Upper lobe of left lung (tissue), 6 donors: ENCODE data around the gene SMIM38. TPM values are rescaled to one million over a fixed set of nuclear protein-coding genes. Genes with fewer than 3 reads are reported as not detected.

Experiments
- ATAC-seq, 2 donors: fragments of 200-7000 bp; cut with Tn5 transposase; one replicate each; pipeline ENCODE4 v1.9.1; 2022; ENCODE audit warnings: mild to moderate bottlenecking in 2 of 2, moderate library complexity in 2 of 2; ENCODE audit not compliant: low FRiP score in 2 of 2
- DNase-seq, 2 donors: peaks; one replicate each; pipeline ENCODE4 v3.0.0-alpha.2; 2019 to 2020
- H3K27ac ChIP-seq, 4 donors: fragments of 200-600 bp; sonication (generic); one replicate each; pipeline ENCODE4 v1.5.1; 2016 to 2019
- H3K27me3 ChIP-seq, 4 donors: fragments of 200-600 bp; sonication (generic); one replicate each; pipeline ENCODE4 v1.5.1; 2017 to 2019
- H3K36me3 ChIP-seq, 4 donors: fragments of 200-600 bp; sonication (generic); one replicate each; pipeline ENCODE4 v1.5.1; 2016 to 2019
- H3K4me1 ChIP-seq, 4 donors: fragments of 200-600 bp; sonication (generic); one replicate each; pipeline ENCODE4 v1.5.1; 2018 to 2019
- H3K4me3 ChIP-seq, 4 donors: fragments of 200-600 bp; sonication (generic); one replicate each; pipeline ENCODE4 v1.5.1; 2017 to 2019; ENCODE audit warnings: mild to moderate bottlenecking in 2 of 4, moderate library complexity in 1 of 4
- H3K9me3 ChIP-seq, 4 donors: fragments of 200-600 bp; sonication (generic); one replicate each; pipeline ENCODE4 v1.5.1; 2018 to 2019
- EP300 ChIP-seq, 4 donors: sonication (generic); formaldehyde crosslinking; IDR thresholded peaks; one replicate each; pipeline ENCODE4 v1.5.1; 2017; ENCODE audit warnings: antibody characterized with exemption in 4 of 4, control low read depth in 2 of 4
- POLR2A ChIP-seq, 4 donors: fragments of 450-650 bp; IDR thresholded peaks; one replicate each; pipeline ENCODE4 v1.5.1; 2016 to 2017; ENCODE audit warnings: antibody characterized with exemption in 4 of 4, mild to moderate bottlenecking in 2 of 4
- POLR2AphosphoS5 ChIP-seq, 2 donors: sonication (generic); formaldehyde crosslinking; IDR thresholded peaks; one replicate each; pipeline ENCODE4 v1.5.1; 2017; ENCODE audit warnings: antibody characterized with exemption in 2 of 2
- WGBS, 2 donors: methylation state at CpG; one replicate each; pipeline ENCODE4 v1.1.5; 2017 to 2018; 5-methylcytosine and 5-hydroxymethylcytosine counted together
- total RNA-seq, 6 donors: library from RNA; depleted of rRNA in 4 of 6; stranded (reverse); fragments of >200 nt in 4 of 6; gene quantifications; one replicate each; pipeline versions ENCODE4 v1.1.0 to v1.2.1, GENCODE V29; 2016 to 2021
- TF ChIP-seq, protein P1 (sequence below), 6 experiments: fragments of 450-650 bp in 4 of 6; fragments of 200-600 bp in 2 of 6; sonication (generic) in 2 of 6; IDR thresholded peaks; one replicate each; pipeline ENCODE4 v1.5.1; 2016 to 2019; ENCODE audit warnings: antibody characterized with exemption in 6 of 6
- donor health status: DM: no; HTN: no; CAD: no; lungs with moderate emphysema.
- donor health status: DM: no; HTN: yes; CAD: no; lungs with severe emphysema.

The SMIM38 gene
- total RNA-seq, 6 donors from 2014 or later = 0.10 to 0.67 (median 0.55) TPM; not detected in 2

DNA sequence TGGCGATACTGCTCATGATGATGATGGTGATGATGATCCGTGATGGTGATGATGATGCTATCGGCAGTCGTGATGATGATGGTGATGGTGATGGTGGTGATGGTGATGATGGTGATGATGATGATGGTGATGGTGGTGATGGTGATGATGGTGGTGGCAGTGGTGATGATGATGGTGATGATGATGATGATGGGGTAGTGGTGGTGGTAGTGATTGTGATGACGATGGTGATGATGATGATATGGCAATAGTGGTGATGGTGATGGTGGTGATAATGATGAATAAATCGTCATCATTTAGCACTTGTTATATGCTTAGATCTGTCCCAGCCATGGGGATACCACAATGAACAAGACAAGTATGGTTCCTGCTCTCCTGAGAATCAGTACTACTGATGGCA lies 39.2 kb downstream of the SMIM38 start:
- H3K27me3 ChIP-seq = no peaks in the 10 kb centered on the region
- WGBS, 2 donors = 47 to 49% methylated on average over 4 of the region's 6 CpGs
- H3K9me3 ChIP-seq = no peaks in the 10 kb centered on the region
- H3K4me1 ChIP-seq = peaks cover 0 to under 1% (median 0%) of the 10 kb centered on the region in 4 donors
- no peak for DNase-seq
- ATAC-seq = no peak
- H3K36me3 ChIP-seq = no peaks in the 10 kb centered on the region
- H3K27ac ChIP-seq = no peak overlapping the region
- no peak for TF ChIP-seq POLR2AphosphoS5 (IDR thresholded peaks at IDR 0.05)
- no peak for TF ChIP-seq EP300 (IDR thresholded peaks at IDR 0.05)
- TF ChIP-seq, protein P1, sequence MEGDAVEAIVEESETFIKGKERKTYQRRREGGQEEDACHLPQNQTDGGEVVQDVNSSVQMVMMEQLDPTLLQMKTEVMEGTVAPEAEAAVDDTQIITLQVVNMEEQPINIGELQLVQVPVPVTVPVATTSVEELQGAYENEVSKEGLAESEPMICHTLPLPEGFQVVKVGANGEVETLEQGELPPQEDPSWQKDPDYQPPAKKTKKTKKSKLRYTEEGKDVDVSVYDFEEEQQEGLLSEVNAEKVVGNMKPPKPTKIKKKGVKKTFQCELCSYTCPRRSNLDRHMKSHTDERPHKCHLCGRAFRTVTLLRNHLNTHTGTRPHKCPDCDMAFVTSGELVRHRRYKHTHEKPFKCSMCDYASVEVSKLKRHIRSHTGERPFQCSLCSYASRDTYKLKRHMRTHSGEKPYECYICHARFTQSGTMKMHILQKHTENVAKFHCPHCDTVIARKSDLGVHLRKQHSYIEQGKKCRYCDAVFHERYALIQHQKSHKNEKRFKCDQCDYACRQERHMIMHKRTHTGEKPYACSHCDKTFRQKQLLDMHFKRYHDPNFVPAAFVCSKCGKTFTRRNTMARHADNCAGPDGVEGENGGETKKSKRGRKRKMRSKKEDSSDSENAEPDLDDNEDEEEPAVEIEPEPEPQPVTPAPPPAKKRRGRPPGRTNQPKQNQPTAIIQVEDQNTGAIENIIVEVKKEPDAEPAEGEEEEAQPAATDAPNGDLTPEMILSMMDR (IDR thresholded peaks at IDR 0.05) = no peak
- TF ChIP-seq POLR2A (IDR thresholded peaks at IDR 0.05) = no peak
- H3K4me3 ChIP-seq = no peak overlapping the region

DNA sequence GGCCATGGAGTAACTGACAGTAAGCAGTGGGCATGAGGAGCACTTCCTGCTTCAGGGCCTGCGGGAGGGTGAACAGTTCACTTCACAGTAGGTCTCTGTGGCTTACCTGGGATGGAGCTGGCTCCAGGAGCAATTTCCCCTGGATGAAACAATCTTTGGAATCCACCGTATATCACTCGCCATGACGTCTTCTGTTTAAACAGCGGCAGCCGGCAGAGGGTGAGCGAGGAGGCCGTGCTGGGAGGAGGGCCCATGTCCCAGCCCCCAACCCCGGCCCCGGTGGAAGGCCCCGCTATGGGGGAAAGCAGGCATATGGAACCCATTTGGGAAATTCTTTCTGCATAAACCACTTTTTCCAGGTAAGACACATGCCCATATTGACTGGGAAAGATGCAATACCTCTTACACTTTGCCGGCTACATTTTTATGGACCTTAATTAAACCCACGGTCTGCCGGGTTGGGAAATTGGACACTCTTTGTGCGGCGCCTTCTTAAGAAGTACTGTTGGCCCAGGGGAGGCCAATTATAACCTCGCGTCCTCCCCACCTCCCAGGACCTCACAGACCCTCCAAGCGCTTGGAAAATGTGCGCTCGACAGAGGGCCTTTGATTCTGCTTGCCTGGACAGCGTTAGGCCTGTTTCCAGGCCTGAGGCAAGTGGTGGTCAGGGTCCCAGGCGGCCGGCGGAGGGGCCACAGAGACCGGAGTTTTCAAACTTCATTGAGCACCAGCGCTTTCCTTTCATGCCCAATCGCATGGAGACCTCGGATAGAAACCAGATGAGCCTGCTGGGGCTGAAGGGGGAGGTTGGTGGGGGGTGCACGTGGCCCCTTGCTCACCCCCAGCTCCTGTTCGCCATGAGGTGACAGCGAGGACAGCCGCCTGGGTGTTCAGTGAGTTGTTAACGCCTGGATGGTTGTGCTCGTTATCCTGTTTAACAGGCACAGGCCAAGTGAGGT lies 40.4 kb downstream of the SMIM38 start:
- Histone ChIP-seq H3K36me3 (no peaks in the 10 kb centered on the region), H3K9me3 (no peaks in the 10 kb centered on the region), H3K27me3 (no peaks in the 10 kb centered on the region), H3K4me3 (no peak overlapping the region), H3K4me1 (peaks cover 0 to 5% (median 2%) of the 10 kb centered on the region in 4 donors), H3K27ac (no peak overlapping the region)
- peak in 1 of 2 donors; percentile 58 for DNase-seq
- TF ChIP-seq POLR2A (IDR thresholded peaks at IDR 0.05) = no peak
- TF ChIP-seq, protein P1 (IDR thresholded peaks at IDR 0.05) = no peak
- no peak for TF ChIP-seq EP300 (IDR thresholded peaks at IDR 0.05)
- no peak for TF ChIP-seq POLR2AphosphoS5 (IDR thresholded peaks at IDR 0.05)
- 86 to 94% methylated on average over 35 of the region's 35 CpGs for WGBS, 2 donors
- ATAC-seq = no peak

DNA sequence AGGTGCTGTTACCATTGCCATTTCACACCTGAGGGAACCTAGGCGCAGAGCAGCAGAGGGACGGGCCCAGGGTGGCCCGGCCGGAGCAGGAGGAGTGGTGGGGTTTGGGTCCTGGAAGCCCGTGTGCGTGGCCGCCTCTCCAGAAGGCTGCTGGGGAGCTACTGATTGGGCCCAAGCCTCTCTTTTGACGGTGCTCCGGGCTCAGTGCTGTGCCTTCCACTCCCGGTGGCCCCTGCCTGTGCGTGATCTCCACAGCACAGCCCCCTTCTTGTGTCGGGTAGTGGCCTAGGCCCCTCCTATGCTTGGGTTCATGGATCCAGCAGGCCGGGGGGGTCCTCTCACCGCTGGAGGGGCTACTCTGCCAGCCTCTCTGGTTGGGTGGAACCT lies 41.0 kb downstream of the SMIM38 start:
- ATAC-seq = no peak
- WGBS, 2 donors = 96 to 98% methylated on average over 12 to 14 of the region's 14 CpGs
- peaks cover 0 to 5% (median 2%) of the 10 kb centered on the region in 4 donors for H3K4me1 ChIP-seq

DNA sequence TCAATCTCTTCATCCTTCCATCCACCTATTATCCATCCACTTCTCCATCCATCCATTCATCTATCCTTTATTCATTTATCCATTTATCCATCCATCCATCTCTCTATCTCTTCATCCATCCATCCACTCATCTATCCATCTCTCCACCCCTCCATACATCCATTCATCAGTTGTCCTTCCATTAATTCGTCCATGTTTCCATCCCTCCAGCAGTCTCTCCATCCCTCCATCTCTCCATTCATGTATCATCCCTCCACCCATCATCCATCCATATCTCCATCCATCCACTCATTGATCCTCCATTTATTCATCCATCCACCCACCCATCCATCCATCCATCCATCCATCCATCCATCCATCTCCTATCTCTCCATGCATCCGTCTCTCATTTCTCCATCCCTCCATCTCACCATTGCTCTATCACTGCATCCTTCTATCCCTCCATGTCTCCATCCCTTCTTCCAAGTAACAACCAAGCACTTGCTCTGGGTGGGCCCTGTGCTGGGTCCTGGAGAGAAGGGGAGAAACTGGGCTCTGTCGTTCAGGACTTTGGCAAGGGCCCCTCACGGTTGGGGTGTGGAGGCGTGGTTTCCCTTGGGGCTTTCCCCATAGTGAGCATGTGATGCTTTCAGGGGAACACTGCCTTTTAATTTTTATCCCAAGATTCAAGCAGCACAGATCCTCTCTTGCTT lies 43.3 kb downstream of the SMIM38 start:
- H3K4me3 ChIP-seq = no peak overlapping the region
- 73% methylated on average over 5 of the region's 5 CpGs for WGBS, 2 donors
- no peak for ATAC-seq
- TF ChIP-seq EP300 (IDR thresholded peaks at IDR 0.05) = no peak
- no peak for TF ChIP-seq POLR2A (IDR thresholded peaks at IDR 0.05)
- TF ChIP-seq, protein P1 (IDR thresholded peaks at IDR 0.05) = no peak
- TF ChIP-seq POLR2AphosphoS5 (IDR thresholded peaks at IDR 0.05) = no peak
- no peaks in the 10 kb centered on the region for H3K27me3 ChIP-seq
- H3K36me3 ChIP-seq = no peaks in the 10 kb centered on the region
- H3K4me1 ChIP-seq = peaks cover 0 to 5% (median 2%) of the 10 kb centered on the region in 4 donors
- no peaks in the 10 kb centered on the region for H3K9me3 ChIP-seq
- no peak for DNase-seq
- no peak overlapping the region for H3K27ac ChIP-seq

More for the DNA sequence above, 41.0 kb downstream of the SMIM38 start:
- H3K27me3 ChIP-seq = no peaks in the 10 kb centered on the region
- peak in 1 of 2 donors; percentile 58 for DNase-seq
- TF ChIP-seq, protein P1 (IDR thresholded peaks at IDR 0.05) = no peak
- no peak for TF ChIP-seq POLR2A (IDR thresholded peaks at IDR 0.05)
- no peak for TF ChIP-seq POLR2AphosphoS5 (IDR thresholded peaks at IDR 0.05)
- no peak for TF ChIP-seq EP300 (IDR thresholded peaks at IDR 0.05)
- H3K9me3 ChIP-seq = no peaks in the 10 kb centered on the region
- no peak overlapping the region for H3K4me3 ChIP-seq
- H3K36me3 ChIP-seq = no peaks in the 10 kb centered on the region
- H3K27ac ChIP-seq = no peak overlapping the region
